Activated CD8-positive, alpha-beta T cell treated with anti-CD3 and anti-CD28 coated beads for 36 hours (primary cell): Measurements from ENCODE around the gene TBC1D26. TPM values are rescaled to one million over a fixed set of nuclear protein-coding genes. Genes with fewer than 3 reads are reported as not detected.
"Not testable (repeated sequence)": the region's sequence is repeated elsewhere in the genome, so short reads cannot be mapped to it uniquely, and the experiment has no call there.

Experiments
- ATAC-seq: fragments of 200-7000 bp; cut with Tn5 transposase; one replicate; pipeline ENCODE4 v1.10.0; 2021; ENCODE audit warnings: mild to moderate bottlenecking, moderate library complexity
- CTCF ChIA-PET: fragments of 350-600 bp; sonication (Branson Sonifier 250); formaldehyde crosslinking; loops from one replicate; lab custom pipeline; 2021; ENCODE audit warnings: antibody characterized with exemption; lab: Charles Lee
- POLR2A ChIA-PET: fragments of 350-600 bp; sonication (Branson Sonifier 250); formaldehyde crosslinking; loops from one replicate; lab custom pipeline; 2021; ENCODE audit warnings: antibody characterized with exemption; lab: Charles Lee
- DNase-seq: peaks from one replicate; pipeline ENCODE4 v3.0.0-alpha.2; 2020
- H3K27ac Mint-ChIP-seq: one replicate; pipeline ENCODE4 v1.8.0; 2021; ENCODE audit warnings: mild to moderate bottlenecking, mixed read lengths
- H3K27me3 Mint-ChIP-seq: one replicate; pipeline ENCODE4 v1.8.0; 2021; ENCODE audit warnings: mixed read lengths
- H3K36me3 Mint-ChIP-seq: one replicate; pipeline ENCODE4 v1.8.0; 2021; ENCODE audit warnings: low read depth, mixed read lengths
- H3K4me1 Mint-ChIP-seq: one replicate; pipeline ENCODE4 v1.8.0; 2021; ENCODE audit warnings: low read depth, mixed read lengths
- H3K4me3 Mint-ChIP-seq: one replicate; pipeline ENCODE4 v1.8.0; 2021; ENCODE audit warnings: mild to moderate bottlenecking, moderate library complexity, mixed read lengths
- H3K9me3 Mint-ChIP-seq: one replicate; pipeline ENCODE4 v1.8.0; 2021; ENCODE audit warnings: mixed read lengths
- intact Hi-C: fragments of 100-400 bp; cut with micrococcal nuclease; formaldehyde crosslinking; loops from one replicate; pipeline ENCODE4 v1.10.0; 2022
- total RNA-seq, 2 experiments: library from RNA; stranded (reverse); gene quantifications; one replicate each; pipeline ENCODE4 v1.2.3, GENCODE V29; 2021
- TF ChIP-seq, protein P1 (sequence below): fragments of 200-600 bp; IDR thresholded peaks from one replicate; pipeline ENCODE4 v1.8.0; 2022; ENCODE audit warnings: antibody characterized with exemption, mild to moderate bottlenecking

The TBC1D26 gene
- total RNA-seq, 2 experiments from 2014 or later, result 0.68 to 0.76 TPM

DNA sequence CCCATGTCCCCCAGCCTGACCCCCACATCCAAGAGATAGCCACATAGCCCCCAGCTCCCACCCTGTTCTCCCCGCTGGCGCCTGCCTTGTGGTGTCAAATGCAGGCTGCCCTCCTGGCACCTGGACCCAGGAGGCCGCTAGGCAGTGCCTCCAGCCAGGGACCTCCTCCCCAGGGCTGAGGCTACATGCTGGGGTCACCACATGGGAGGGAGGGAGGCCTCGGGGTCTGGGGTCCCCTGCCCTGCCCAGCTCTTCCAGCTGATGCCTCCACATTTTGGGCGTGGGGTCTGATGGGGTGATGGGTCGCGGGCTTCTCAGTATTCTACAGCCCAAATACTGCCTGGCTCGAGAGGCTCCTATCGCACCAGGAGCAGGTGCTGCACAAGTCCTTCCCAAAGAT is 9.5 kb downstream of the TBC1D26 start:
- H3K4me1 Mint-ChIP-seq, result no peaks in the 10 kb centered on the region
- H3K27ac Mint-ChIP-seq, result no peak overlapping the region
- H3K9me3 Mint-ChIP-seq, result no peaks in the 10 kb centered on the region
- peaks cover 4% of the 10 kb centered on the region for H3K27me3 Mint-ChIP-seq
- ATAC-seq (no peak), DNase-seq (no peak)
- CTCF ChIA-PET, result no interaction called here
- no peak overlapping the region for H3K4me3 Mint-ChIP-seq
- POLR2A ChIA-PET, result no interaction called here
- H3K36me3 Mint-ChIP-seq, result no peaks in the 10 kb centered on the region
- TF ChIP-seq, protein P1, sequence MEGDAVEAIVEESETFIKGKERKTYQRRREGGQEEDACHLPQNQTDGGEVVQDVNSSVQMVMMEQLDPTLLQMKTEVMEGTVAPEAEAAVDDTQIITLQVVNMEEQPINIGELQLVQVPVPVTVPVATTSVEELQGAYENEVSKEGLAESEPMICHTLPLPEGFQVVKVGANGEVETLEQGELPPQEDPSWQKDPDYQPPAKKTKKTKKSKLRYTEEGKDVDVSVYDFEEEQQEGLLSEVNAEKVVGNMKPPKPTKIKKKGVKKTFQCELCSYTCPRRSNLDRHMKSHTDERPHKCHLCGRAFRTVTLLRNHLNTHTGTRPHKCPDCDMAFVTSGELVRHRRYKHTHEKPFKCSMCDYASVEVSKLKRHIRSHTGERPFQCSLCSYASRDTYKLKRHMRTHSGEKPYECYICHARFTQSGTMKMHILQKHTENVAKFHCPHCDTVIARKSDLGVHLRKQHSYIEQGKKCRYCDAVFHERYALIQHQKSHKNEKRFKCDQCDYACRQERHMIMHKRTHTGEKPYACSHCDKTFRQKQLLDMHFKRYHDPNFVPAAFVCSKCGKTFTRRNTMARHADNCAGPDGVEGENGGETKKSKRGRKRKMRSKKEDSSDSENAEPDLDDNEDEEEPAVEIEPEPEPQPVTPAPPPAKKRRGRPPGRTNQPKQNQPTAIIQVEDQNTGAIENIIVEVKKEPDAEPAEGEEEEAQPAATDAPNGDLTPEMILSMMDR, result no peak
- intact Hi-C loops, result no loop called here

DNA sequence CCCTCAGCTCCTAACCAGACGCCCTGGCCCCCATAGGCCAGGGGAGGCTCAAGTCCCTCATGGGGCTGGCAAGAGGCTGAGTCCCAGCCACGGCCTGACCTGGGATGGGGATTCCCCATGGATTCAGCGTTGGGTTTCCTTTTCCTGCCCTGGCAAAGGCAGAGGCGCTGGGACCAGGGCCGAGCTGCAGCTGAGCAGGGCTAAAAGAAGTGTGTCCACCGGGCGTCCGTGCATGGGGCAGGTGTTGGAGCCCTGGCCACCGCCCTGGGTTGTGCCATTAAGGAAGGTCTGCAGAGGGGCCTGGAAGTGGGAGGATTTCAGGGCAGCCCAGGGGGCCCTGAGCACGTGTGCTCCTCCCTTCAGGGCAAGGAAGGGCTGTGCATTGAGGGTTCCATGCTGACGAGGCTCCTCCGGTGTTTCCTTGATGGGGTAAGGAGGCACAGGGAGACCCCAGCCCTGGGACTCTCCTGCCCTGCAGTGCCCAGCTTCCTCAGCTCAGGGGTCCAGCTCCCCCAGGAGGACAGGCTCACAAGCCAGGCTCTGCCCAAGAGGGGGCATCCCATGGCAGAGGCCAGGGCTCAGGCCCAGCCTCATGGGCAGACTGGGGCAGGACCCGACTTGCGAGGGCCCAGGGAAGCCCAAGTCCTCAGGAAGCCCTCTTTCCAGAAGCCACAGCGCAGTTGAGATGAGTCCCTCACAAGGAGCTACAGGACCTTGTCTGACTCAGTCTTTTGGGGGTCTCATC is 10.1 kb downstream of the TBC1D26 start:
- Mint-ChIP-seq H3K36me3 (no peaks in the 10 kb centered on the region), H3K9me3 (no peaks in the 10 kb centered on the region), H3K27me3 (peaks cover 5% of the 10 kb centered on the region), H3K27ac (no peak overlapping the region), H3K4me3 (no peak overlapping the region), H3K4me1 (no peaks in the 10 kb centered on the region)
- no peak for ATAC-seq
- intact Hi-C loops, result no loop called here
- POLR2A ChIA-PET, result no interaction called here
- TF ChIP-seq, protein P1, result no peak
- no peak for DNase-seq
- CTCF ChIA-PET, result no interaction called here

DNA sequence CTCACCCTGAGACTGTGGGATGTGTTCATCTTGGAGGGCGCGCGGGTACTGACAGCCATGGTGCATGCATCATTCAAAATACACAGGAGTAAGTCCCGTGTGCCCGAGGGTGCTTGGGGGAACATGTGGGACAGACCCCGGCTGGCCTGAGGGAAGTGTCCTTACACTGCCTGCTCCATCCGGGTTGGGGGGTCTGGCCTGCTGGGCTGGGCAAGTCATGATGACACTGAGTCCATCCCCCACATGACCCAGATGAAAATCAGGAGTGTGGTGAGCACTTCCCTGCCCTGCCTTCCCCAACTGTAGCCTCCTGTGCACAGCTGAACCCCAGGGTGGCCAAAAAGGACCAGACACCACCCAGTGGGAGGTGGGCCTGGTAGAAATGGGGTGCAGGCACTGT is 10.8 kb downstream of the TBC1D26 start:
- no peaks in the 10 kb centered on the region for H3K9me3 Mint-ChIP-seq
- intact Hi-C loops, result no loop called here
- no peak overlapping the region for H3K27ac Mint-ChIP-seq
- H3K4me1 Mint-ChIP-seq, result no peaks in the 10 kb centered on the region
- TF ChIP-seq, protein P1, result no peak
- CTCF ChIA-PET, result no interaction called here
- DNase-seq, result no peak
- no peak overlapping the region for H3K4me3 Mint-ChIP-seq
- no peaks in the 10 kb centered on the region for H3K36me3 Mint-ChIP-seq
- no peak for ATAC-seq
- POLR2A ChIA-PET, result no interaction called here
- H3K27me3 Mint-ChIP-seq, result peaks cover 6% of the 10 kb centered on the region

DNA sequence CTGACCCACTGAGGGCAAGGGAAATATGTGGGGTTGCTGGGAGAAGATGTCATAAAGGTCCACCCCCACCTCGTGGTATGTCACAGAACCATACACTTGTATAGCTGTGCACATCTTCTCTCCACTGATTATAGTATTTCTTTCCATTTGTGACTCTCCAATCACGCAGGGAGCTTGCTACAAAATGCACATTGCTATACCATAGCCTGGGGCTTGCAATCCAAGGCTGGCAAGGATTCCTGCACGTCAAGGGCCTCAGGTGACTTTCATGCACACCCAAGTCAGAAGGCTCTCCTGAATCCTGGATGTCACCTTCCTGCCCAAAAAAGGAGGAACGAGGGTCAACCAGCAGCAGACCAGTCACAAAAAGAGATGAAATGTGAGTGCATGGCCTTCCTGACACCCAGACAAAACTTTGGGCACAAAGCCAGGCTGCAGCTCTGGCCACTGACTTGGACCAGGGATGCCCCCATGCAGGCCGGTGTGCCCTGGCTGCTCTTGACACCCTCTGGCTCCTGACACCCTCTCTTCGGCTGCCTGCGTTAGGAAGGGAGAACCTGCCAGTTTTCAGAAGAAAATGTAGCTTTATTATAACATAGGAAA is 12.1 kb downstream of the TBC1D26 start:
- ChIA-PET POLR2A (no interaction called here), CTCF (no interaction called here)
- TF ChIP-seq, protein P1, result no peak
- H3K27ac Mint-ChIP-seq, result no peak overlapping the region
- H3K27me3 Mint-ChIP-seq, result peaks cover 6% of the 10 kb centered on the region
- no peaks in the 10 kb centered on the region for H3K9me3 Mint-ChIP-seq
- H3K4me3 Mint-ChIP-seq, result no peak overlapping the region
- DNase-seq, result no peak
- ATAC-seq, result no peak
- no peaks in the 10 kb centered on the region for H3K36me3 Mint-ChIP-seq
- intact Hi-C loops, result no loop called here
- no peaks in the 10 kb centered on the region for H3K4me1 Mint-ChIP-seq

DNA sequence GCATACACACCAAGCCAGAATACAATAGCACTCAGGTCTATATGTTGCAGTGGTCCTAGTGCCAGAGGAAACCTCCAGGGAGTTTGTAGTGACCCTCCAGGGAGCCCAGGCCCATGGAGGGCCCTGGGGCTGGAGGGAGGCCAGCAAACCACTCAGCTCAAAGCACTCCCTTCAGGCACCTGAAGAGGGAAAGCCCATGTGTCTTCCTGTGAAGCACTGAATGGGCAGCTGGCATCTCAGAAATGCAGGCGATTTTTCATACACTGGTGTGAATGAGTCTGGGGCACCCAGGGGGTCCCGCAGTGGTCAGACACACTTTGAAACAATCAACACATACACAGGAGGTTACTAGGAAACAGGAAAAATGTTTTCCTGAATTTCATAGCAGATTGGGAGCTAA is 12.8 kb downstream of the TBC1D26 start:
- Mint-ChIP-seq H3K9me3 (no peaks in the 10 kb centered on the region), H3K4me1 (no peaks in the 10 kb centered on the region), H3K4me3 (no peak overlapping the region), H3K27ac (no peak overlapping the region), H3K36me3 (no peaks in the 10 kb centered on the region), H3K27me3 (peaks cover 3% of the 10 kb centered on the region)
- intact Hi-C loops, result no loop called here
- no peak for DNase-seq
- ChIA-PET POLR2A (no interaction called here), CTCF (no interaction called here)
- TF ChIP-seq, protein P1, result no peak
- no peak for ATAC-seq

DNA sequence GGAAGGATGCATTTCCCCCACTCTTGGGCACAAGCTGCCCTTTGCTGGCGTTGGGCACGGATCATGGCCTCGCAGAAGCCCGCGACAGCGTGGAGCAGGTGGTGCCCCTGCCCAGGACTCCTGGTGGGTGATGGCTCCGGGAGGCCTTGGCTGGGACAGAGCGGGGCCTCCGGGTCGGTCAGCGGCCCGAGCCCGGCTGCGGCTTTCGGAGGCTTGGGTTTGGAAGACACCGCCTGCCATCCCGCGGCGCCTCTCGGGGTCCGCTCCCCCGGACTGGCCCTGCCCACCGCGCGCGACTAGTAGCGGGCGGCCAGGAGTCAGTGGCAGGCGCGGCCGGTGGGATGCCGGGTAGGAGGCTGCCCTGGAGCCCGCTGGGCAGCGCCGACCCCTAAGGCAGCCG is 17.3 kb downstream of the TBC1D26 start:
- intact Hi-C loops, POLR2A ChIA-PET, CTCF ChIA-PET, H3K27me3 Mint-ChIP-seq, H3K27ac Mint-ChIP-seq, ATAC-seq, H3K36me3 Mint-ChIP-seq, DNase-seq, H3K4me3 Mint-ChIP-seq, H3K9me3 Mint-ChIP-seq, H3K4me1 Mint-ChIP-seq: not testable (repeated sequence)

DNA sequence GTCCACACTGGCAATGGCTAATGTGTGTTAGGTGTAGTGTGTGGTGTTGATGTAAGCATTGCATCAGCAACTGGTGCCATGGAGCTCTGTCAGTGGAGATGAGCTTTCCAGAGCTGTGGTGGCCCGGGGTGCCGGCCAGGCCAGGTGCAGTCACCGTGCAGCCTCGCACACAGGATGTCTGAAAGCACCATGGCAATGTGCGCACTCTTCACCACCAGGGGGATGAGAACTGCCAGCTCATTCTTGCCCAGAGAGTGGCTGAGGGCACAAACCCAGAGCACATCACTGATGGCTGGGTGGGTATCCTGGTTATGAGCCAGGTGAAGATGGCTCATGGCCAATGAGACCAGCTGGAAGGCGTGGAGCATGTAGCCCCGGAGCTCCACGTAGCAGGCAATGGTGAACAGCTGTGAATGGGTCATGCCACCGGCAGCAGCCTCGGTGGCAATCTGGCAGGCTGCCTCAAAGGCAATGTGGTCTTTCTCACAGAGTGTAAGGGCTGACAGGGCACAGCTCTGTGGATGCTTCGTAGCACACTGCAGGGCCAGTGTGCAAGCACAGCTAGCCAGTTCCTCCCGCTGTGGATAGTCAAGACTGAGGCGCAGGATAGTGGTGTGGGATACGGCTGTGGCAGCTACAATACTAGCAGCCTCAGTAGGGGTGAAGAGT is 36.9 kb downstream of the TBC1D26 start:
- H3K36me3 Mint-ChIP-seq, POLR2A ChIA-PET, intact Hi-C loops, H3K4me3 Mint-ChIP-seq, H3K9me3 Mint-ChIP-seq, DNase-seq, H3K27me3 Mint-ChIP-seq, H3K27ac Mint-ChIP-seq, H3K4me1 Mint-ChIP-seq, ATAC-seq, CTCF ChIA-PET: not testable (repeated sequence)
